ENCODE results near the gene PRKAG1.

Gene PRKAG1

DNA sequence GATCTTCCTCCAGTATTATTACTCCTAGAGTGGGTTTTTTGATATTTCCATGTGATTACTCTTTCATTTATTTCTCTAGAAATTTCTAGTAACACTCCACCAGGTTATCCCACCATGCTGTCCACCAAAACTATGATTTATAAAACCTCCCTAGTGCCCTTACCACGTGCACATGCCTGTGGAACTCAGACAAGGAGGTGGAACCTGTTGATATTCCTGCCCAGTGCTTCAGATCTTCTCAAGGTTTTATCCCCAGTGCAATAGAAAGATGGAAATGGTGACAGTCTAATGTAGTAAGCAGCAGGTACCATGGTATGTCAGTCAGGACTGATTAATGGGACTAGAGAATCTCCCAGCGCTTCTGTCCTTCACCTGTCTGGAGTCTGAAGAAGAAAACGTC is 57.7 kb downstream of the PRKAG1 start:
- no peak for DNase-seq

DNA sequence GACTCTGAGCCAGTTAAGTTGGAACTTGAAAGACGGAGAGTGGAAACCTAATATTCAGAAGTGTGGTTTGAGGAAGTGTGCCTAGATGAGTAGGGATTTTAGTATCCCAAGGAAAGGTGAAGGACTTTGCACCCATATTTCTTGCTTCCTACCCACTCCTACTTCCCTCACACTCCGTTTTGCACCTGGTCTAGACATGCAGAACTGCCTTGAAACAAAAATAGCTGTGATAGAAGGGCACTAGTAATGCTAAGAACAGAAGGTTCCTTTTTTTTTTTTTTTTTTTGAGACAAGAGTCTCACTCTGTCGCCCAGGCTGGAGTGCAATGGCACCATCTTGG is 60.6 kb downstream of the PRKAG1 start:
- no peak for DNase-seq

DNA sequence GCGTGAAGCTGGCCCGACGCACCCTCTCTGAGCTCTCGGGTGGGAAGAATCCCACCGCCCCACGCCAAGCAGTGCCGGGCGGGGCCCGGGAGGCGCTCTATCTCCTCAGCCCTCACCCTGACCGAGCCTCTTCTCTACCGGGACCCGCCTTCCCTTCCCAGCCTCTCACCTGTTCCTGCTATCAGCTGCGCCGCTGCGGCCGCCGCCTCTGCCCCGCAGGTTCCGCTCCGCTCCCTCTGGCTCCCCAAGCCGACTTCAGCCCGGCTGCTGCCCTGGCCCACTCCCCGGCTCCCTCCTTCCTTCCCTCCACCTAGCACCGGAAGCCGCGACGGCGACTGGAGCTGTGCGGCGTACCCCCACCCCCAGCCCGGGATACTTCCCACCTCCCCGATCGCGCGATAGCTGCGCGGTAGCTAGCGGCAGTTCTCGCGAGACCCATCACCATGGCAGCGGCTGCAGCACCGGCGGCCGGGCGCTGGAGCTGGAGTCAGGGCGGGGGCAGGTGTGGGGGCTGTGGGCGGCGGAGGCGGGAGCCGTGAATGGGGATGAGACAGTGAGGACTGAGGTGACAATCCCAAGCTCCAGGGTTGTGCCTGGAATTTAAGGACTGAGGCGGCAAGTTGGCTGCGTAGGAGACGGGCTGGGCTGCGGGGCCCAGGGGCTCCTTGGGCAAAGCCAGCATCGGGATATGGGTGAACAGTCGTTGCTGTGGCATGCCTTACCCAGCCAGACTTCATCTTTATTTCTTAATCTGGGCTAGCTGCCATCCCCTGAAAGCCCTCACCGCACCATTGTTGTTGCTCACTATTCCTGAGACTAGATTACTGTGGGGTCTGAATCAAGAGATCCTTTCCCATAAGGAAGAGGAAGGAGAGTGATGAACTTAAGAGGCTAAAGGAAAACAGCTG is 61.2 kb downstream of the PRKAG1 start, which contains the start of gene ARF3:
TSS of gene ARF3 (minus strand) at position 347 of the 908 bp plus-strand sequence. CDS start 16,392 bp downstream, outside the sequence.
- DNase-seq: peak; percentile 94

DNA sequence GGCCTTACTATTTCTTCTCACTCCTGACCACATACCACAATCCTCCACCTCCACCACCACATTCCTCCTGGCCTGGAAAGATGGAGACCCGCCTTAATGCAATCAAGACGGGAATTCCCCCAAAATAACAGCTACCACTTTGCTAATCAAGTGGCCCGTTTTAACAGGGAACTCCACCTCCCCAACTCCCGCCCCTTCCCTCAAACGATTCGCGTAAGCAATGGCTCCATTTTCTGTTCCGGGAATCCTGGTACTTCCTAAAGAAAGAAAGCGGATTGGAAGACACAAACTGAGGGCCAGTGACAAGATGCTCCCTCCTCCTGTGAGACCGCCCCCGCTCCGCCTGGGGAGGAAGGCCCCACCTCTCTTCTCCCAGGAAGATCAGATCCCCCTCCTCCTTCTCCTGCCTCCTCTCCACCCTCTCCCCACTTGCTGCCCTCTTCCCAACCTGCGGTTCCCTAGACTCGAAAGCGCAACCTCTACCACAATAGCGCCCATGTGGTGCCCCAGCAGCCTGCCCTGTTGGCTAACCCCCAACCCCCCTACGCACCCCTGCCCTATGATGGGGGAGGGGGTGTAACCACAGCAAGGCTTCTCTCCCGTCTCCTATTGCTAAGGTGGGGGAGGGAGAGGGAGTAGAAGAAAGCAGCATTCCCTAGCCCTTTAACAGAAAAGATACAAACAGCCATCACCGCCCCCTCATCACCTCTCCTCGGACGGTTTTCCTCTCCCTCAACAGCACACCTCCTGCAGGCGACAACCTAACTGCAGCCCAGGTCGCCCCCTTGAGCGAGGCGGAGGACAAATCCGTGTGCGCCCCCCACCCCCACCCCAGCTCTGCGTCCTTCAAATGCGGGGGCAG is 62.1 kb downstream of the PRKAG1 start:
- DNase-seq: peak; percentile 22

DNA sequence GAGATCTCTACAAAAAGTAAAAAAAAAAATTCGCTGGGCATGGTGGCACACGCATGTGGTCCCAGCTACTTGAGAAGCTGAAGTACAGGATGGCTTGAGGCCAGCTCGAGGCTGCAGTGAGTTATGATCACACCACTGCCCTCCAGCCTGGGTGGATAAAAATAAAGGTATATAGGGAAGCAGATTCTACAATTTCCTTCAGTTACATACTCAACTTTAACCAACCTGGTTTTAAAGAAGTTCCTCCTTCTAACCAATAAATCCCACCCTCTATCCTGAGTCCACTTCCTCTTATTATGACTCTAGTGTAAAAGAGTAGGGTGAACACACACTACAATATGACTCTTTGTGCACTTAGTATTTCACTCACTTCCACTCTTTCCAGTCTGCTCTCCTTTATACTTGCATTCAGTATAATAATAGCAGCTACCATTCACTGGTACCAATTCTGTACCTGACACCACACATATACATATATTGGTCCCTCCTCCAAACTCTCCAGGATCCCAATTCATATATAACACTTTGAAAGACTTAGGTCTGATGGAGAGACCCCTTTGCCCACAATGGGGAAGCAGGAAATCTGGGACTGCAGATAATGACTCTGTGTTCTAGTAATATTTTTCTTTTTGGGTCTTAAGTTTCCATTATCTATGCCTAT is 63.6 kb downstream of the PRKAG1 start:
- no peak for DNase-seq

DNA sequence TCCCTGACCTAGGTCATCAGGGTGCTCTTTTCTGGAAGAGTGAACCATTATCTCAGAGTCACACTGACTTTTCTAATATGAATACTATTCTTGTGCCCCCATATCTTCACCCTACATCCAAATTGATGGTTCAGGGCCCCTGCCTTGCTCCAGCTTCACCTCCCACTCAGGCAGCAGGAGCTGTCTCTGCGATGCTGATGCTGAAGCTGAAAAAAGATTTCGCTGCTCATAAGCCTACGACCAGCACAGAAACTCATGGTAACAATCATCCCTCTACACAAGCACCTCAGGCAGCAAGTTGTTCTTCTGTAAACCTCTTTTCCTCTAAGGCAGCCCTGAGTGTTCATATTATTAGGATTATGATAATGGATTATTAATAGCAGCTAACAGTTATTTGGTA is 64.5 kb downstream of the PRKAG1 start:
- DNase-seq: no peak

DNA sequence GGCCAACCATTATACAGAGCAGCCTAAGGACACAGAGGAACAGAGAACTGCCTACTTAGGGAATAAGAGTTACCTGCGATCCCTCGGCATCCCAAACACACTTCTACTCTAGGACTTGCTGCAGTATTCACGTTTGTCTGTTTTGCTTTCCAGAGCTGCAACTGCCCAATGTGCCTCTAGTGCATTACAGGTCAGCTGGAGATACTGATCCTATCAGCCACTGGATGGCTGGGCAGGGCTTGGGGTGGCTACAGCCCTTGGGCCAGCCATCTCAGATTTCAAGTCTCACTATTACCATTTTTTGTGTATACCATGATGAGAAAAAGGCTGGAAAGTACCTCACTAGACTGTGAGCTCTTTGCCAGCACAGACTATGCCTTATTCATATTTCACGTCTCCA is 65.9 kb downstream of the PRKAG1 start:
- no peak for DNase-seq
